Pancreas (tissue), 10 donors: ENCODE results near the gene MADD. TPM values are rescaled to one million over a fixed set of nuclear protein-coding genes. Genes with fewer than 3 reads are reported as not detected.

Experiments
- ATAC-seq, 4 donors: fragments of 200-7000 bp; cut with Tn5 transposase; one replicate each; pipeline versions ENCODE4 v1.8.0 to v1.9.1; 2020; ENCODE audit warnings: mild to moderate bottlenecking in 4 of 4, moderate library complexity in 4 of 4
- DNase-seq, 6 donors: peaks; one replicate each; pipeline ENCODE4 v3.0.0-alpha.2; 2020
- FAIRE-seq: peaks from 2 replicates; lab custom pipeline; 2012; peaks lifted over from hg19 to GRCh38; lab: Jason Lieb, UNC
- H3K27ac ChIP-seq, 4 donors: fragments of 200-600 bp; sonication (generic); 1 replicate in 3 of 4; 2 replicates in 1 of 4; pipeline versions ENCODE4 v1.5.0 to v1.8.0; 2020
- H3K27me3 ChIP-seq, 4 donors: fragments of 200-600 bp; one replicate each; pipeline ENCODE4 v1.8.0; 2021
- H3K36me3 ChIP-seq, 3 donors: fragments of 200-600 bp; sonication (generic) in 1 of 3; one replicate each; pipeline versions ENCODE4 v1.5.0 to v1.8.0; 2020 to 2021
- H3K4me1 ChIP-seq, 3 donors: fragments of 200-600 bp; one replicate each; pipeline ENCODE4 v1.8.0; 2021
- H3K4me3 ChIP-seq, 4 donors: fragments of 200-600 bp; sonication (generic) in 2 of 4; one replicate each; pipeline versions ENCODE4 v1.5.0 to v1.8.0; 2020 to 2021
- H3K9me3 ChIP-seq, 4 donors: fragments of 200-600 bp; one replicate each; pipeline ENCODE4 v1.8.0; 2021
- CTCF ChIP-seq, 4 donors: fragments of 200-600 bp; sonication (generic) in 3 of 4; IDR thresholded peaks; one replicate each; pipeline versions ENCODE4 v1.5.0 to v1.8.0; 2021; ENCODE audit warnings: antibody characterized with exemption in 4 of 4
- WGBS, 2 donors: extraction: QIAGEN DNeasy Blood & Tissue Kit; methylation state at CpG; one replicate each; pipeline ENCODE4 v1.1.7; 2013; 5-methylcytosine and 5-hydroxymethylcytosine counted together
- intact Hi-C, 3 donors: fragments of 100-400 bp; cut with DNase I; formaldehyde crosslinking; loops; one replicate each; pipeline versions ENCODE4 v1.11.1 to v1.14.2; 2022
- polyA plus RNA-seq, 2 donors: library from polyadenylated mRNA; stranded (reverse); fragments of 200-250 nt; gene quantifications; one replicate each; pipeline ENCODE4 v1.2.3, GENCODE V29; 2013
- total RNA-seq, 6 donors: library from RNA; stranded (reverse); fragmentation: NEBNext Ultra II Directional in 4 of 6; extraction: Animal tissue kit (Norgen Biotek cat#: 25700) in 4 of 6; gene quantifications; one replicate each; pipeline versions ENCODE4 v1.2.1 to v1.2.4, GENCODE V29; 2021 to 2023
- donor health status: healthy with polysubstance abuse.
- donor health status: DM: no; HTN: no; CAD: no; lungs with moderate emphysema.
- donor health status: DM: no; HTN: no; CAD: no.
- donor health status: control.
- donor health status: control.
- donor health status: Bipolar disorder and iron deficiency.
- donor health status: DM: yes; HTN: yes; CAD: no.
- donor health status: DM: no; HTN: no; CAD: no.
- donor health status: DM: no; HTN: no; CAD: no.
- donor health status: DM: yes; HTN: yes; CAD: no.

The MADD gene
- total and polyA plus RNA-seq, 8 donors: 15.0 to 36.9 (median 21.3) TPM

- DNase-seq: no peak
- H3K36me3 ChIP-seq: no peaks in the 10 kb centered on the region
- H3K27me3 ChIP-seq: no peaks in the 10 kb centered on the region
- no peaks in the 10 kb centered on the region for H3K9me3 ChIP-seq
- TF ChIP-seq CTCF (IDR thresholded peaks at IDR 0.05): no peak
- no peak for FAIRE-seq
- ATAC-seq: no peak
- H3K4me3 ChIP-seq: no peak overlapping the region
- 76 to 90% methylated on average over 4 of the region's 4 CpGs for WGBS, 2 donors
- intact Hi-C loops: no loop called here
- no peaks in the 10 kb centered on the region for H3K4me1 ChIP-seq
- H3K27ac ChIP-seq: no peak overlapping the region
Measured at GRCh38 chr11:47336595-47336994, 66.7 kb downstream of the MADD start.

GRCh38 chr11:47337229-47337924, 67.4 kb downstream of the MADD start:
- Histone ChIP-seq H3K4me3 (no peak overlapping the region), H3K36me3 (no peaks in the 10 kb centered on the region), H3K27ac (no peak overlapping the region), H3K27me3 (no peaks in the 10 kb centered on the region), H3K9me3 (no peaks in the 10 kb centered on the region), H3K4me1 (no peaks in the 10 kb centered on the region)
- TF ChIP-seq CTCF (IDR thresholded peaks at IDR 0.05): no peak
- DNase-seq (peak in 1 of 6 donors; percentile 62), ATAC-seq (no peak), FAIRE-seq (no peak)
- WGBS, 2 donors: 88 to 90% methylated on average over 34 of the region's 34 CpGs
- intact Hi-C loops: no loop called here

- H3K27ac ChIP-seq: no peak overlapping the region
- no peaks in the 10 kb centered on the region for H3K36me3 ChIP-seq
- TF ChIP-seq CTCF (IDR thresholded peaks at IDR 0.05): no peak
- H3K4me1 ChIP-seq: no peaks in the 10 kb centered on the region
- ATAC-seq: no peak
- H3K4me3 ChIP-seq: no peak overlapping the region
- H3K9me3 ChIP-seq: no peaks in the 10 kb centered on the region
- intact Hi-C loops: no loop called here
- FAIRE-seq: no peak
- 72 to 83% methylated on average over 27 of the region's 27 CpGs for WGBS, 2 donors
- DNase-seq: no peak
- no peaks in the 10 kb centered on the region for H3K27me3 ChIP-seq
Measured at GRCh38 chr11:47338396-47339241, 68.7 kb downstream of the MADD start.

- no peaks in the 10 kb centered on the region for H3K4me1 ChIP-seq
- 67 to 75% methylated on average over 9 of the region's 9 CpGs for WGBS, 2 donors
- H3K27ac ChIP-seq: no peak overlapping the region
- DNase-seq: no peak
- FAIRE-seq: no peak
- no peak overlapping the region for H3K4me3 ChIP-seq
- no peaks in the 10 kb centered on the region for H3K27me3 ChIP-seq
- intact Hi-C loops: no loop called here
- no peak for ATAC-seq
- H3K9me3 ChIP-seq: no peaks in the 10 kb centered on the region
- no peaks in the 10 kb centered on the region for H3K36me3 ChIP-seq
- TF ChIP-seq CTCF (IDR thresholded peaks at IDR 0.05): no peak
Measured at GRCh38 chr11:47340010-47340409, 70.1 kb downstream of the MADD start.
